ENCODE measurements around the gene PITHD1.
"Not testable (repeated sequence)": the region's sequence is repeated elsewhere in the genome, so short reads cannot be mapped to it uniquely, and the experiment has no call there.

The PITHD1 gene

GRCh38 chr1:23772854-23773242 is 5.4 kb upstream of the PITHD1 start:
- DNase-seq (ENCODE audit: low spot score): no peak
- no peak for TF ChIP-seq CTCF (IDR thresholded peaks at IDR 0.05; ENCODE audit: extremely low read depth, insufficient read depth, missing control alignments)
- in situ Hi-C loops (cut with MboI; ENCODE audit: low pct_unique_long_range_greater_than_20kb, low sequenced_read_pairs, unreplicated experiment): no loop called here

- DNase-seq (ENCODE audit: low spot score): no peak
- in situ Hi-C loops (cut with MboI; ENCODE audit: low pct_unique_long_range_greater_than_20kb, low sequenced_read_pairs, unreplicated experiment): no loop called here
- TF ChIP-seq CTCF (IDR thresholded peaks at IDR 0.05; ENCODE audit: extremely low read depth, insufficient read depth, missing control alignments): no peak
Measured at GRCh38 chr1:23774174-23774880, 3.9 kb upstream of the PITHD1 start.

- in situ Hi-C loops (cut with MboI; ENCODE audit: low pct_unique_long_range_greater_than_20kb, low sequenced_read_pairs, unreplicated experiment): no loop called here
- no peak for TF ChIP-seq CTCF (IDR thresholded peaks at IDR 0.05; ENCODE audit: extremely low read depth, insufficient read depth, missing control alignments)
- DNase-seq (ENCODE audit: low spot score): no peak
Measured at GRCh38 chr1:23776217-23776616, 2.0 kb upstream of the PITHD1 start.

GRCh38 chr1:23779826-23780371 is 1.7 kb downstream of the PITHD1 start:
- in situ Hi-C loops (cut with MboI; ENCODE audit: low pct_unique_long_range_greater_than_20kb, low sequenced_read_pairs, unreplicated experiment): no loop called here
- TF ChIP-seq CTCF (IDR thresholded peaks at IDR 0.05; ENCODE audit: extremely low read depth, insufficient read depth, missing control alignments): no peak
- DNase-seq (ENCODE audit: low spot score): no peak

GRCh38 chr1:23783141-23783540 is 4.9 kb downstream of the PITHD1 start:
- in situ Hi-C loops (cut with MboI; ENCODE audit: low pct_unique_long_range_greater_than_20kb, low sequenced_read_pairs, unreplicated experiment); DNase-seq (ENCODE audit: low spot score): not testable (repeated sequence)

GRCh38 chr1:23784846-23785245 is 6.6 kb downstream of the PITHD1 start:
- TF ChIP-seq CTCF (IDR thresholded peaks at IDR 0.05; ENCODE audit: extremely low read depth, insufficient read depth, missing control alignments): no peak
- in situ Hi-C loops (cut with MboI; ENCODE audit: low pct_unique_long_range_greater_than_20kb, low sequenced_read_pairs, unreplicated experiment): no loop called here
- DNase-seq (ENCODE audit: low spot score): no peak

- TF ChIP-seq CTCF (IDR thresholded peaks at IDR 0.05; ENCODE audit: extremely low read depth, insufficient read depth, missing control alignments): no peak
- in situ Hi-C loops (cut with MboI; ENCODE audit: low pct_unique_long_range_greater_than_20kb, low sequenced_read_pairs, unreplicated experiment): no loop called here
- no peak for DNase-seq (ENCODE audit: low spot score)
Measured at GRCh38 chr1:23787701-23788100, 9.5 kb downstream of the PITHD1 start.

Data from GM13977 (cell line).